IgD-negative memory B cell (primary cell): ENCODE data around the gene ATRN. TPM values are rescaled to one million over a fixed set of nuclear protein-coding genes. Genes with fewer than 3 reads are reported as not detected.

ENCODE experiments used
- H3K27ac Mint-ChIP-seq, 3 donors: one replicate each; pipeline ENCODE4 v1.8.0; 2020 to 2022; ENCODE audit warnings: mild to moderate bottlenecking in 3 of 3, mixed read lengths in 3 of 3, moderate library complexity in 1 of 3
- H3K27me3 Mint-ChIP-seq: one replicate; pipeline ENCODE4 v1.8.0; 2021; ENCODE audit warnings: mixed read lengths
- H3K36me3 Mint-ChIP-seq: one replicate; pipeline ENCODE4 v1.8.0; 2020; ENCODE audit warnings: mild to moderate bottlenecking, mixed read lengths
- H3K4me1 Mint-ChIP-seq, 3 donors: one replicate each; pipeline ENCODE4 v1.8.0; 2020 to 2022; ENCODE audit warnings: mixed read lengths in 3 of 3, mild to moderate bottlenecking in 1 of 3
- H3K4me3 Mint-ChIP-seq, 4 donors: one replicate each; pipeline ENCODE4 v1.8.0; 2020 to 2022; ENCODE audit warnings: mild to moderate bottlenecking in 4 of 4, mixed read lengths in 4 of 4, moderate library complexity in 3 of 4
- H3K9me3 Mint-ChIP-seq, 3 donors: one replicate each; pipeline ENCODE4 v1.8.0; 2020 to 2021; ENCODE audit warnings: mixed read lengths in 3 of 3, mild to moderate bottlenecking in 1 of 3
- polyA plus RNA-seq: library from polyadenylated mRNA; unstranded; fragments of 300-500 nt; fragmentation: Illumina TruSeq; gene quantifications from one replicate; pipeline ENCODE4 v1.2.3, GENCODE V29; 2021

ATRN gene
- polyA plus RNA-seq, 1 donor from 2014 or later, result 7.7 TPM

- H3K27me3 Mint-ChIP-seq, result no peaks in the 10 kb centered on the region
- H3K36me3 Mint-ChIP-seq, result peaks cover 1% of the 10 kb centered on the region
- H3K4me1 Mint-ChIP-seq, result no peaks in the 10 kb centered on the region
- H3K4me3 Mint-ChIP-seq, result no peak overlapping the region
- no peak overlapping the region for H3K27ac Mint-ChIP-seq
- no peaks in the 10 kb centered on the region for H3K9me3 Mint-ChIP-seq
Observed at GRCh38 chr20:3696745-3697587, 226.1 kb downstream of the ATRN start.

- no peak overlapping the region for H3K4me3 Mint-ChIP-seq
- no peaks in the 10 kb centered on the region for H3K4me1 Mint-ChIP-seq
- H3K27me3 Mint-ChIP-seq, result no peaks in the 10 kb centered on the region
- H3K27ac Mint-ChIP-seq, result no peak overlapping the region
- no peaks in the 10 kb centered on the region for H3K9me3 Mint-ChIP-seq
- H3K36me3 Mint-ChIP-seq, result peaks cover 1% of the 10 kb centered on the region
Observed at GRCh38 chr20:3697588-3698305, 226.9 kb downstream of the ATRN start.

- Mint-ChIP-seq H3K4me3 (no peak overlapping the region), H3K27ac (no peak overlapping the region), H3K36me3 (peaks cover 1% of the 10 kb centered on the region), H3K9me3 (no peaks in the 10 kb centered on the region), H3K27me3 (peaks cover 4% of the 10 kb centered on the region), H3K4me1 (no peaks in the 10 kb centered on the region)
Observed at GRCh38 chr20:3698591-3699001, 227.8 kb downstream of the ATRN start.

- peaks cover 1% of the 10 kb centered on the region for H3K36me3 Mint-ChIP-seq
- no peaks in the 10 kb centered on the region for H3K4me1 Mint-ChIP-seq
- no peak overlapping the region for H3K27ac Mint-ChIP-seq
- H3K27me3 Mint-ChIP-seq, result peaks cover 7% of the 10 kb centered on the region
- no peak overlapping the region for H3K4me3 Mint-ChIP-seq
- H3K9me3 Mint-ChIP-seq, result peaks cover 0 to 1% (median 0%) of the 10 kb centered on the region in 3 donors
Observed at GRCh38 chr20:3699037-3699436, 228.2 kb downstream of the ATRN start.

Other genes with a start within 250 kb of the ATRN start
- gene SLC4A11, start 231.8 kb upstream of the ATRN start, polyA plus RNA-seq, result not detected
- 0.97 TPM for gene DNAAF9, start 63.3 kb upstream of the ATRN start, polyA plus RNA-seq
- not detected for gene GFRA4, start 192.4 kb downstream of the ATRN start, polyA plus RNA-seq
- gene ADAM33, start 211.0 kb downstream of the ATRN start, polyA plus RNA-seq, result not detected
- not detected for gene SIGLEC1, start 241.6 kb downstream of the ATRN start, polyA plus RNA-seq